Trophoblast cell (in vitro differentiated cells and primary cell): Measurements from ENCODE around the gene GFM1.

Experiments used
- DNase-seq, 2 donors: peaks; one replicate each; pipeline ENCODE4 v3.0.0-alpha.2; 2016
- H2AFZ ChIP-seq: 2 replicates; pipeline ENCODE4 v1.6.1; 2013; ENCODE audit warnings: low read length, moderate library complexity, mild to moderate bottlenecking; ENCODE audit not compliant: insufficient read depth, poor library complexity
- H2AK5ac ChIP-seq: 2 replicates; pipeline ENCODE4 v1.6.1; 2013; ENCODE audit warnings: mild to moderate bottlenecking, low read length
- H2BK120ac ChIP-seq: 2 replicates; pipeline ENCODE4 v1.6.1; 2013; ENCODE audit warnings: low read length, mild to moderate bottlenecking, moderate library complexity; ENCODE audit not compliant: insufficient read depth, poor library complexity
- H2BK12ac ChIP-seq: 2 replicates; pipeline ENCODE4 v1.6.1; 2013; ENCODE audit warnings: mild to moderate bottlenecking, low read length, moderate library complexity
- H2BK5ac ChIP-seq: 2 replicates; pipeline ENCODE4 v1.6.1; 2013; ENCODE audit warnings: low read length, low read depth, moderate library complexity, mild to moderate bottlenecking; ENCODE audit not compliant: poor library complexity
- H3K14ac ChIP-seq: 2 replicates; pipeline ENCODE4 v1.6.1; 2013; ENCODE audit warnings: mild to moderate bottlenecking, low read length
- H3K18ac ChIP-seq: 2 replicates; pipeline ENCODE4 v1.6.1; 2013; ENCODE audit warnings: mild to moderate bottlenecking, low read length
- H3K23ac ChIP-seq: 2 replicates; pipeline ENCODE4 v1.6.1; 2013; ENCODE audit warnings: low read length
- H3K27ac ChIP-seq: 2 replicates; pipeline ENCODE4 v1.5.1; 2013; ENCODE audit warnings: low read depth, mild to moderate bottlenecking, inconsistent platforms, low read length, moderate library complexity
- H3K27me3 ChIP-seq: 2 replicates; pipeline ENCODE4 v1.6.1; 2013; ENCODE audit warnings: inconsistent platforms, mild to moderate bottlenecking, low read length, moderate library complexity; ENCODE audit not compliant: insufficient read depth
- H3K36me3 ChIP-seq, 2 experiments: 1 replicate in 1 of 2; 2 replicates in 1 of 2; pipeline ENCODE4 v1.6.1; 2013; ENCODE audit warnings: low read length in 2 of 2, mild to moderate bottlenecking in 2 of 2, moderate library complexity in 1 of 2; ENCODE audit not compliant: insufficient read depth in 2 of 2, control insufficient read depth in 1 of 2
- H3K4ac ChIP-seq: 2 replicates; pipeline ENCODE4 v1.6.1; 2013; ENCODE audit warnings: low read depth, mild to moderate bottlenecking, low read length, moderate library complexity
- H3K4me1 ChIP-seq, 2 experiments: 1 replicate in 1 of 2; 2 replicates in 1 of 2; pipeline ENCODE4 v1.6.1; 2013; ENCODE audit warnings: low read length in 2 of 2, mild to moderate bottlenecking in 2 of 2, moderate library complexity in 1 of 2; ENCODE audit not compliant: insufficient read depth in 2 of 2, control insufficient read depth in 1 of 2
- H3K4me2 ChIP-seq: 2 replicates; pipeline ENCODE4 v1.6.1; 2013; ENCODE audit warnings: inconsistent platforms, mild to moderate bottlenecking, low read length, moderate library complexity
- H3K4me3 ChIP-seq: 2 replicates; pipeline ENCODE4 v1.5.1; 2013; ENCODE audit warnings: mild to moderate bottlenecking, low read depth, low read length, inconsistent platforms
- H3K79me1 ChIP-seq: one replicate; pipeline ENCODE4 v1.6.1; 2013; ENCODE audit warnings: low read length
- H3K79me2 ChIP-seq: 2 replicates; pipeline ENCODE4 v1.6.1; 2013; ENCODE audit warnings: low read length, mild to moderate bottlenecking; ENCODE audit not compliant: control insufficient read depth, insufficient read depth, poor library complexity
- H3K9ac ChIP-seq: 2 replicates; pipeline ENCODE4 v1.6.1; 2013; ENCODE audit warnings: mild to moderate bottlenecking, low read length
- H3K9me3 ChIP-seq: 2 replicates; pipeline ENCODE4 v1.6.1; 2013; ENCODE audit warnings: low read depth, mild to moderate bottlenecking, control low read depth, inconsistent platforms, low read length; ENCODE audit not compliant: insufficient read depth
- H4K12ac ChIP-seq: 2 replicates; pipeline ENCODE4 v1.6.1; 2013; ENCODE audit warnings: low read depth, mild to moderate bottlenecking, low read length, moderate library complexity
- H4K8ac ChIP-seq: 2 replicates; pipeline ENCODE4 v1.6.1; 2013; ENCODE audit warnings: low read depth, mild to moderate bottlenecking, low read length, moderate library complexity
- H4K91ac ChIP-seq: one replicate; pipeline ENCODE4 v1.6.1; 2013; ENCODE audit warnings: low read depth, mild to moderate bottlenecking, low read length, moderate library complexity
- WGBS: extraction: QIAGEN DNeasy Blood & Tissue Kit; methylation state at CpG from one replicate; pipeline ENCODE4 v1.1.7; 2013; ENCODE audit warnings: missing lambda C conversion rate; ENCODE audit not compliant: insufficient read length, insufficient coverage; ENCODE audit errors: extremely low coverage; 5-methylcytosine and 5-hydroxymethylcytosine counted together

The GFM1 gene

GRCh38 chr3:158713094-158713499 is 68.8 kb downstream of the GFM1 start:
- DNase-seq = peak in 1 of 2 donors; percentile 30
- no peak overlapping the region for H3K23ac ChIP-seq

GRCh38 chr3:158717576-158717975 is 73.2 kb downstream of the GFM1 start:
- DNase-seq = no peak
- Histone ChIP-seq H4K8ac (no peak overlapping the region), H3K4me1 (peaks cover 0 to 4% of the 10 kb centered on the region in 2 experiments), H2AK5ac (no peak overlapping the region), H3K4me2 (no peak overlapping the region), H3K9ac (no peak overlapping the region), H3K4me3 (no peak overlapping the region), H2BK12ac (no peak overlapping the region), H3K27ac (no peak overlapping the region), H4K91ac (no peak overlapping the region), H3K36me3 (no peaks in the 10 kb centered on the region), H3K79me2 (no peaks in the 10 kb centered on the region), H2BK5ac (no peak overlapping the region), H3K27me3 (no peaks in the 10 kb centered on the region), H2BK120ac (no peak overlapping the region), H2AFZ (no peak overlapping the region), H3K23ac (no peak overlapping the region), H3K79me1 (no peaks in the 10 kb centered on the region), H3K14ac (no peak overlapping the region), H3K9me3 (no peaks in the 10 kb centered on the region), H3K4ac (no peak overlapping the region), H3K18ac (no peak overlapping the region), H4K12ac (no peak overlapping the region)
- no CpG with 5 or more reads among the region's 2 CpGs for WGBS

More at GRCh38 chr3:158713094-158713499, 68.8 kb downstream of the GFM1 start:
- Histone ChIP-seq H3K9ac (no peak overlapping the region), H4K91ac (no peak overlapping the region), H3K4me3 (no peak overlapping the region), H3K4me1 (peaks cover 0 to 5% of the 10 kb centered on the region in 2 experiments), H3K27ac (no peak overlapping the region), H3K36me3 (peaks cover 0 to 3% of the 10 kb centered on the region in 2 experiments), H2BK120ac (no peak overlapping the region), H2AFZ (no peak overlapping the region), H4K12ac (no peak overlapping the region), H3K4ac (no peak overlapping the region), H3K79me2 (no peaks in the 10 kb centered on the region), H3K27me3 (no peaks in the 10 kb centered on the region), H3K79me1 (no peaks in the 10 kb centered on the region), H2BK12ac (no peak overlapping the region), H2AK5ac (no peak overlapping the region), H3K4me2 (no peak overlapping the region), H3K9me3 (no peaks in the 10 kb centered on the region), H3K14ac (no peak overlapping the region), H4K8ac (no peak overlapping the region), H3K18ac (no peak overlapping the region), H2BK5ac (no peak overlapping the region)
- WGBS = no CpG with 5 or more reads among the region's 9 CpGs

GRCh38 chr3:158718490-158719170 is 74.3 kb downstream of the GFM1 start:
- peak; percentile 29 to 46 for DNase-seq
- H2AK5ac ChIP-seq = no peak overlapping the region
- H3K27ac ChIP-seq = no peak overlapping the region
- H4K8ac ChIP-seq = no peak overlapping the region
- H2BK5ac ChIP-seq = no peak overlapping the region
- no peak overlapping the region for H3K23ac ChIP-seq
- no peak overlapping the region for H3K4ac ChIP-seq
- no peak overlapping the region for H3K18ac ChIP-seq
- H3K36me3 ChIP-seq = no peaks in the 10 kb centered on the region
- H3K9ac ChIP-seq = no peak overlapping the region
- peaks cover 0 to 2% of the 10 kb centered on the region in 2 experiments for H3K4me1 ChIP-seq
- H3K79me1 ChIP-seq = no peaks in the 10 kb centered on the region
- H3K79me2 ChIP-seq = no peaks in the 10 kb centered on the region
- H3K4me3 ChIP-seq = no peak overlapping the region
- H4K91ac ChIP-seq = no peak overlapping the region
- no CpG with 5 or more reads among the region's 5 CpGs for WGBS
- H2BK120ac ChIP-seq = no peak overlapping the region
- H4K12ac ChIP-seq = no peak overlapping the region
- no peaks in the 10 kb centered on the region for H3K9me3 ChIP-seq
- no peaks in the 10 kb centered on the region for H3K27me3 ChIP-seq
- no peak overlapping the region for H3K14ac ChIP-seq
- H3K4me2 ChIP-seq = no peak overlapping the region
- no peak overlapping the region for H2BK12ac ChIP-seq
- H2AFZ ChIP-seq = no peak overlapping the region

GRCh38 chr3:158722108-158722507 is 77.8 kb downstream of the GFM1 start:
- H4K91ac ChIP-seq = no peak overlapping the region
- no peak overlapping the region for H3K9ac ChIP-seq
- H3K36me3 ChIP-seq = no peaks in the 10 kb centered on the region
- WGBS = no CpG with 5 or more reads among the region's 1 CpG
- H3K27ac ChIP-seq = no peak overlapping the region
- no peaks in the 10 kb centered on the region for H3K9me3 ChIP-seq
- no peak overlapping the region for H4K12ac ChIP-seq
- no peak overlapping the region for H3K23ac ChIP-seq
- H3K18ac ChIP-seq = no peak overlapping the region
- no peak overlapping the region for H3K4me3 ChIP-seq
- no peak overlapping the region for H3K4me2 ChIP-seq
- H3K4ac ChIP-seq = no peak overlapping the region
- H3K14ac ChIP-seq = no peak overlapping the region
- H2BK12ac ChIP-seq = no peak overlapping the region
- H2BK5ac ChIP-seq = no peak overlapping the region
- no peak overlapping the region for H2AFZ ChIP-seq
- no peak overlapping the region for H2AK5ac ChIP-seq
- no peak for DNase-seq
- H3K79me1 ChIP-seq = no peaks in the 10 kb centered on the region
- no peak overlapping the region for H4K8ac ChIP-seq
- peaks cover 0 to 2% of the 10 kb centered on the region in 2 experiments for H3K4me1 ChIP-seq
- H3K27me3 ChIP-seq = no peaks in the 10 kb centered on the region
- no peaks in the 10 kb centered on the region for H3K79me2 ChIP-seq
- no peak overlapping the region for H2BK120ac ChIP-seq
